ENCODE measurements around the gene TMEM79. TPM values are rescaled to one million over a fixed set of nuclear protein-coding genes. Genes with fewer than 3 reads are reported as not detected.

TMEM79 gene
- total RNA-seq, 2 experiments from 2014 or later: 6.2 to 6.8 TPM

GRCh38 chr1:156298852-156299357 lies 14.8 kb downstream of the TMEM79 start, which contains the start of gene VHLL:
VHLL (minus strand) TSS chr1:156299307; CDS start chr1:156299189, 118 bp downstream.
- BruUV-seq (replicated peaks): no TSS peak
- Histone ChIP-seq H3K36me3 (ENCODE audit: insufficient read depth, low read length) (peaks cover 10% of the 10 kb centered on the region), H3K27ac (ENCODE audit: low read depth, low read length, poor library complexity, severe bottlenecking) (no peak within 1 kb of the TSS), H3K9me3 (ENCODE audit: low read length) (no peaks in the 10 kb centered on the region), H3K4me1 (ENCODE audit: insufficient read depth, low read length, poor library complexity, severe bottlenecking) (no peaks in the 10 kb centered on the region), H2AFZ (ENCODE audit: low read length) (no peak within 1 kb of the TSS), H3K4me2 (ENCODE audit: low read length) (no peak within 1 kb of the TSS), H3K4me3 (ENCODE audit: low read depth, low read length, poor library complexity, severe bottlenecking) (no peak within 1 kb of the TSS), H3K9me2 (ENCODE audit: insufficient read depth, low read length) (no peaks in the 10 kb centered on the region), H4K20me1 (ENCODE audit: insufficient read depth, low read length) (no peaks in the 10 kb centered on the region), H3K79me2 (ENCODE audit: insufficient read depth, low read depth, low read length) (no peaks in the 10 kb centered on the region)
- POLR2A ChIA-PET: no interaction called here
- intact Hi-C loops (cut with micrococcal nuclease; ENCODE audit: unreplicated experiment): no loop called here
- no peak for TF ChIP-seq EZH2phosphoT487 (IDR thresholded peaks at IDR 0.05; ENCODE audit: borderline replicate concordance, low read depth, low read length)
- no peak for TF ChIP-seq CTCF (conservative IDR thresholded peaks at IDR 0.05; ENCODE audit: low read length)
- no peak for DNase-seq (ENCODE audit: low spot score)
- CTCF ChIA-PET (ENCODE audit: unreplicated experiment): no interaction called here

GRCh38 chr1:156303241-156303640 lies 19.1 kb downstream of the TMEM79 start:
- no peak overlapping the region for H3K27ac ChIP-seq (ENCODE audit: low read depth, low read length, poor library complexity, severe bottlenecking)
- H3K9me3 ChIP-seq (ENCODE audit: low read length): no peaks in the 10 kb centered on the region
- BruUV-seq (replicated peaks): no TSS peak
- DNase-seq (ENCODE audit: low spot score): no peak
- H2AFZ ChIP-seq (ENCODE audit: low read length): no peak overlapping the region
- H3K4me3 ChIP-seq (ENCODE audit: low read depth, low read length, poor library complexity, severe bottlenecking): no peak overlapping the region
- no peaks in the 10 kb centered on the region for H4K20me1 ChIP-seq (ENCODE audit: insufficient read depth, low read length)
- H3K36me3 ChIP-seq (ENCODE audit: insufficient read depth, low read length): peaks cover 49% of the 10 kb centered on the region
- ChIA-PET POLR2A (interaction anchor here (0.7 to 1.0 kb wide), 3 partner anchors 16 to 67 kb away, joined by 3 to 7 read pairs (median 5); no protein-coding TSS in a partner anchor), CTCF (ENCODE audit: unreplicated experiment) (no interaction called here)
- no peaks in the 10 kb centered on the region for H3K4me1 ChIP-seq (ENCODE audit: insufficient read depth, low read length, poor library complexity, severe bottlenecking)
- TF ChIP-seq CTCF (conservative IDR thresholded peaks at IDR 0.05; ENCODE audit: low read length) (no peak), EZH2phosphoT487 (IDR thresholded peaks at IDR 0.05; ENCODE audit: borderline replicate concordance, low read depth, low read length) (no peak)
- intact Hi-C loops (cut with micrococcal nuclease; ENCODE audit: unreplicated experiment): no loop called here
- no peak overlapping the region for H3K4me2 ChIP-seq (ENCODE audit: low read length)
- H3K79me2 ChIP-seq (ENCODE audit: insufficient read depth, low read depth, low read length): no peaks in the 10 kb centered on the region
- H3K9me2 ChIP-seq (ENCODE audit: insufficient read depth, low read length): no peaks in the 10 kb centered on the region

DNA sequence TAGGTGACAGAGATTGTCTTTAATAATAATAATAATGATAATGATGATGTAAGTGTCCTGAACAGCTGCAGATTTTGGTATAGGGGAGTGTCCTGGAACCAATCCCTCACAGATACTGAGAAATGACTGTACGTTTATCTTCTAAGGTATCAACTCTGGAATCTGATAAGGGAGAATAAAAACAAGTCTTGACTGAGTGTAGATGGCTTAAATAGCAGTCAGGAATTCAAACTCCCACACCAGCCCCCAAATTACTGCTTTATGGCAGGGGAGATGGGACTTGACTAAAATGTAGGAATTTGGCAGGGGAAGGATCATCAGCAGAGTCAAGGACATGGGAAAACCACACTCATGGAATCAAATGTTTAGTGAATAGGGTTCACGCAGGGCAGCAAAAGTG lies 21.1 kb downstream of the TMEM79 start:
- no peaks in the 10 kb centered on the region for H3K4me1 ChIP-seq (ENCODE audit: insufficient read depth, low read length, poor library complexity, severe bottlenecking)
- no peaks in the 10 kb centered on the region for H3K9me3 ChIP-seq (ENCODE audit: low read length)
- DNase-seq (ENCODE audit: low spot score): no peak
- H3K4me2 ChIP-seq (ENCODE audit: low read length): no peak overlapping the region
- H3K79me2 ChIP-seq (ENCODE audit: insufficient read depth, low read depth, low read length): no peaks in the 10 kb centered on the region
- no TSS peak for BruUV-seq (replicated peaks)
- no peak overlapping the region for H3K4me3 ChIP-seq (ENCODE audit: low read depth, low read length, poor library complexity, severe bottlenecking)
- intact Hi-C loops (cut with micrococcal nuclease; ENCODE audit: unreplicated experiment): no loop called here
- peaks cover 68% of the 10 kb centered on the region for H3K36me3 ChIP-seq (ENCODE audit: insufficient read depth, low read length)
- POLR2A ChIA-PET: no interaction called here
- H4K20me1 ChIP-seq (ENCODE audit: insufficient read depth, low read length): no peaks in the 10 kb centered on the region
- H2AFZ ChIP-seq (ENCODE audit: low read length): no peak overlapping the region
- TF ChIP-seq EZH2phosphoT487 (IDR thresholded peaks at IDR 0.05; ENCODE audit: borderline replicate concordance, low read depth, low read length) (no peak), CTCF (conservative IDR thresholded peaks at IDR 0.05; ENCODE audit: low read length) (no peak)
- CTCF ChIA-PET (ENCODE audit: unreplicated experiment): no interaction called here
- H3K27ac ChIP-seq (ENCODE audit: low read depth, low read length, poor library complexity, severe bottlenecking): no peak overlapping the region
- H3K9me2 ChIP-seq (ENCODE audit: insufficient read depth, low read length): no peaks in the 10 kb centered on the region
